Mammary epithelial cell (primary cell): ENCODE measurements around the gene SHROOM1.

Experiments
- CTCF ChIP-seq, 2 donors: IDR thresholded peaks in 1 of 2; conservative IDR thresholded peaks in 1 of 2; 2 replicates each; pipeline ENCODE4 v1.5.1; 2011 to 2012; ENCODE audit warnings: inconsistent platforms in 2 of 2, low read length in 2 of 2, mild to moderate bottlenecking in 2 of 2, control low read depth in 1 of 2, low read depth in 1 of 2; ENCODE audit not compliant: insufficient read depth in 1 of 2; ENCODE audit errors: extremely low read depth in 1 of 2
- EZH2 ChIP-seq: IDR thresholded peaks from 2 replicates; pipeline ENCODE4 v1.6.1; 2012; ENCODE audit warnings: low read length, inconsistent platforms, borderline replicate concordance

GRCh38 chr5:132824426-132824825 lies 6.0 kb downstream of the SHROOM1 start:
- TF ChIP-seq CTCF (conservative IDR thresholded peaks at IDR 0.05 in 1 of 2, IDR thresholded peaks at IDR 0.05 in 1 of 2; ENCODE audit: extremely low read depth in 1 of 2, insufficient read depth in 1 of 2, low read depth in 1 of 2, low read length in 2 of 2) (no peak), EZH2 (no peak)
